Measurements from ENCODE around the gene RERG.

- TF ChIP-seq CTCF (IDR thresholded peaks at IDR 0.05; ENCODE audit: low read length), result peak; percentile 86
- TF ChIP-seq EZH2 (optimal IDR thresholded peaks at IDR 0.05; ENCODE audit: low read depth, low read length), result no peak
Measured at GRCh38 chr12:15268927-15269552, 47.8 kb upstream of the RERG start.
